ENCODE results near the gene TBXT. TPM values are rescaled to one million over a fixed set of nuclear protein-coding genes. Genes with fewer than 3 reads are reported as not detected.

The TBXT gene
- total and polyA plus RNA-seq, 2 of the 8 experiments (the other 6 are each of a cell fraction or from before 2014, with no cell fraction given), result 0.18 to 0.24 TPM

DNA sequence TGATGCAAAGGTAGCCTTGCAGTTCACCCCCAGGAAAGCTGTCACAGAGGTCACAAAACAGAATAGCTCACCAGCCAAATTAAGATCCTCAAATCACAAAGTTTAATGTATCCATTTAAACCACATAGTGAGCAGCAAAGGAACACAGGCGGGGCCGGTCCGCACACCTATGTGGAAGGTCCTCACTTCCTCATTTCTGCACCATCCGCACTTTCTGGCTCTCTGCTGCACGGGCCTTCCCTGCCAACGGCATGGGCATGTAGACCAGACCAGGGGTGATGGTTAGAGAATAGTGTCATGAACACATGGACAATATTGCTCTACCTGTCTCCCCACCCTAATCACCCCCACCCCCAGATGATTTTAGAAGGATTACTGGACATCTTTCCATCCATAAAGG is 12.1 kb upstream of the TBXT start (continued):
- TF ChIP-seq, protein P1, sequence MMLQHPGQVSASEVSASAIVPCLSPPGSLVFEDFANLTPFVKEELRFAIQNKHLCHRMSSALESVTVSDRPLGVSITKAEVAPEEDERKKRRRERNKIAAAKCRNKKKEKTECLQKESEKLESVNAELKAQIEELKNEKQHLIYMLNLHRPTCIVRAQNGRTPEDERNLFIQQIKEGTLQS (IDR thresholded peaks at IDR 0.05; ENCODE audit: insufficient read depth, low read depth, low read length), result no peak
- TF ChIP-seq CBX5 (IDR thresholded peaks at IDR 0.05; ENCODE audit: low read depth, low read length) (no peak), ZNF274 (IDR thresholded peaks at IDR 0.05; ENCODE audit: borderline replicate concordance, extremely low read depth, low read length) (no peak)

All from H1 (cell line).